Cortex of kidney (tissue), 1 donor: Measurements from ENCODE around the gene GUK1.

Experiments used
- DNase-seq: peaks from one replicate; lab custom pipeline; 2025; lab: John Stamatoyannopoulos, UW

GUK1 gene

GRCh38 chr1:228131766-228132165 lies 8.3 kb upstream of the GUK1 start:
- DNase-seq: no peak

GRCh38 chr1:228134591-228134990 lies 5.5 kb upstream of the GUK1 start:
- DNase-seq: no peak

GRCh38 chr1:228136901-228137300 lies 3.2 kb upstream of the GUK1 start:
- no peak for DNase-seq

- DNase-seq: no peak
Measured at GRCh38 chr1:228139406-228139930, 611 bp upstream of the GUK1 start.

GRCh38 chr1:228140724-228141225 lies 696 bp downstream of the GUK1 start:
- DNase-seq: no peak

GRCh38 chr1:228141226-228142044 lies 1.4 kb downstream of the GUK1 start:
- no peak for DNase-seq

GRCh38 chr1:228142155-228142691 lies 2.1 kb downstream of the GUK1 start:
- DNase-seq: no peak

- DNase-seq: no peak
Measured at GRCh38 chr1:228142701-228143136, 2.6 kb downstream of the GUK1 start.

- DNase-seq: no peak
Measured at GRCh38 chr1:228143480-228144192, 3.6 kb downstream of the GUK1 start.

GRCh38 chr1:228144193-228144992 lies 4.3 kb downstream of the GUK1 start:
- DNase-seq: no peak

GRCh38 chr1:228144993-228145343 lies 4.9 kb downstream of the GUK1 start:
- no peak for DNase-seq

- no peak for DNase-seq
Measured at GRCh38 chr1:228145463-228146416, 5.7 kb downstream of the GUK1 start.

GRCh38 chr1:228146417-228147150 lies 6.5 kb downstream of the GUK1 start:
- no peak for DNase-seq

GRCh38 chr1:228147151-228147693 lies 7.1 kb downstream of the GUK1 start:
- DNase-seq: no peak

- no peak for DNase-seq
Measured at GRCh38 chr1:228147768-228148167, 7.7 kb downstream of the GUK1 start.

GRCh38 chr1:228148196-228148861 lies 8.2 kb downstream of the GUK1 start:
- no peak for DNase-seq

- DNase-seq: no peak
Measured at GRCh38 chr1:228148935-228149405, 8.9 kb downstream of the GUK1 start.

- DNase-seq: no peak
Measured at GRCh38 chr1:228149406-228150119, 9.5 kb downstream of the GUK1 start, which contains the start of gene GJC2. Gene GJC2, plus strand, starts transcription at chr1:228149930. Its CDS starts 7,829 bp downstream, at chr1:228157759.
